GM12878 (cell line): ENCODE data around the gene NFATC3. TPM values are rescaled to one million over a fixed set of nuclear protein-coding genes. Genes with fewer than 3 reads are reported as not detected.

Experiments
- ATAC-seq: fragments of 200-7000 bp; cut with Tn5 transposase; 3 replicates; pipeline ENCODE4 v1.9.1; 2020; ENCODE audit warnings: mild to moderate bottlenecking, moderate library complexity
- BruUV-seq: library from RNA; stranded (reverse); fragments of 400-500 nt; replicated peaks from 2 replicates; lab custom pipeline; 2021; lab: Mats Ljungman, UMichigan
- CTCF ChIA-PET: fragments of 300-600 bp; sonication (Branson Sonifier 250); formaldehyde crosslinking; extraction: SDS; loops from one replicate; lab custom pipeline; 2021; ENCODE audit warnings: inconsistent platforms; lab: Yijun Ruan, JAX
- POLR2A ChIA-PET: fragments of 350-600 bp; formaldehyde crosslinking; extraction: SDS; loops from one replicate; lab custom pipeline; 2021; ENCODE audit warnings: inconsistent platforms; lab: Charles Lee
- RAD21 ChIA-PET: fragments of 300-600 bp; sonication (Branson Sonifier 250); formaldehyde crosslinking; loops from one replicate; lab custom pipeline; 2023; ENCODE audit warnings: antibody characterized with exemption; ENCODE audit not compliant: unreplicated experiment; lab: Charles Lee
- SMC1A ChIA-PET: fragments of 300-600 bp; sonication (Branson Sonifier 250); formaldehyde crosslinking; loops from one replicate; lab custom pipeline; 2023; ENCODE audit not compliant: unreplicated experiment, uncharacterized antibody; lab: Charles Lee
- DNase-seq: peaks from one replicate; pipeline ENCODE4 v3.0.0-alpha.2; 2011; ENCODE audit warnings: low read depth, low spot score
- FAIRE-seq: peaks from 3 replicates; lab custom pipeline; 2011; peaks lifted over from hg19 to GRCh38; lab: Jason Lieb, UNC
- H2AFZ ChIP-seq: 2 replicates; pipeline ENCODE4 v1.6.0; 2011; ENCODE audit warnings: low read depth, low read length, control low read depth; ENCODE audit not compliant: control insufficient read depth
- H3K27ac ChIP-seq: 2 replicates; pipeline ENCODE4 v1.5.1; 2011; ENCODE audit warnings: control low read depth; ENCODE audit not compliant: control insufficient read depth, insufficient read depth
- H3K27me3 ChIP-seq, 2 experiments: replicated peaks in 1 of 2; 2 replicates each; pipeline versions ENCODE4 v1.6.0 to v1.6.1; 2011; ENCODE audit warnings: low read length in 1 of 2; ENCODE audit not compliant: control insufficient read depth in 2 of 2, insufficient read depth in 2 of 2
- H3K36me3 ChIP-seq, 2 experiments: 2 replicates each; pipeline ENCODE4 v1.5.1; 2011; ENCODE audit warnings: low read length in 1 of 2; ENCODE audit not compliant: control insufficient read depth in 2 of 2, insufficient read depth in 2 of 2
- H3K4me1 ChIP-seq: 2 replicates; pipeline ENCODE4 v1.6.1; 2011; ENCODE audit warnings: mild to moderate bottlenecking, low read length, moderate library complexity, mixed read lengths; ENCODE audit not compliant: control insufficient read depth, insufficient read depth
- H3K4me2 ChIP-seq: 2 replicates; pipeline ENCODE4 v1.6.0; 2011; ENCODE audit warnings: control low read depth; ENCODE audit not compliant: control insufficient read depth, insufficient read depth
- H3K4me3 ChIP-seq: fragments of 200-600 bp; sonication (generic); 2 replicates; pipeline ENCODE4 v1.5.1; 2016
- H3K79me2 ChIP-seq: 2 replicates; pipeline ENCODE4 v1.6.0; 2011; ENCODE audit warnings: low read length; ENCODE audit not compliant: control insufficient read depth, insufficient read depth
- H3K9ac ChIP-seq: 2 replicates; pipeline ENCODE4 v1.8.0; 2011; ENCODE audit warnings: low read length, control low read depth, mixed read lengths; ENCODE audit not compliant: control insufficient read depth, insufficient read depth
- H3K9me3 ChIP-seq: replicated peaks from 3 replicates; pipeline ENCODE4 v1.5.1; 2011; ENCODE audit warnings: mild to moderate bottlenecking, low read length; ENCODE audit not compliant: control insufficient read depth, insufficient read depth
- H4K20me1 ChIP-seq: 2 replicates; pipeline ENCODE4 v1.6.0; 2011; ENCODE audit not compliant: control insufficient read depth, insufficient read depth
- JUND ChIP-seq: IDR thresholded peaks from 2 replicates; pipeline ENCODE4 v1.6.1; 2012; ENCODE audit warnings: low read depth, mild to moderate bottlenecking, low read length, improper control_type of control experiment, moderate library complexity
- RBBP5 ChIP-seq: fragments of 200-600 bp; sonication (generic); conservative IDR thresholded peaks from 2 replicates; pipeline ENCODE4 v1.6.1; 2016
- RUNX3 ChIP-seq: IDR thresholded peaks from 2 replicates; pipeline ENCODE4 v1.6.1; 2012; ENCODE audit warnings: low read length, inconsistent platforms
- WGBS: methylation state at CpG from one replicate; pipeline ENCODE4 v1.1.6; 2016; ENCODE audit warnings: low lambda C conversion rate; ENCODE audit not compliant: insufficient replicate concordance, insufficient coverage; ENCODE audit errors: missing lambda C conversion rate; 5-methylcytosine and 5-hydroxymethylcytosine counted together
- in situ Hi-C: fragments of 300-500 bp; cut with MboI; formaldehyde crosslinking; loops from 9 replicates; pipeline ENCODE4 v1.14.3; 2018; ENCODE audit warnings: mixed read lengths
- intact Hi-C: fragments of 100-400 bp; cut with micrococcal nuclease; formaldehyde crosslinking; loops from one replicate; pipeline ENCODE4 v1.14.2; 2022; ENCODE audit not compliant: unreplicated experiment
- polyA plus RNA-seq, 11 experiments: library from polyadenylated mRNA; depleted of rRNA in 4 of 11; unstranded in 6 of 11; stranded (reverse) in 5 of 11; fragments of >200 nt; fragmentation: Nextera tagmentation in 4 of 11; fragmentation: Illumina TruSeq in 1 of 11; extraction: Ambion mirVana in 4 of 11; extraction: Trizol in 1 of 11; gene quantifications; 1 replicate in 1 of 11; 2 replicates in 10 of 11; pipeline versions ENCODE4 v1.2.1 to v1.2.3, GENCODE V29; 2011 to 2016; ENCODE audit warnings: inconsistent platforms in 2 of 11, missing spikeins in 2 of 11, low read depth in 1 of 11
- total RNA-seq, 4 experiments: library from RNA; depleted of rRNA in 3 of 4; stranded (reverse); fragments of >200 nt in 3 of 4; fragmentation: Illumina TruSeq in 1 of 4; extraction: Trizol in 1 of 4; gene quantifications; 2 replicates each; pipeline versions ENCODE4 v1.2.1 to v1.2.3, GENCODE V29; 2013 to 2021

The NFATC3 gene
- total and polyA plus RNA-seq, 10 of the 15 experiments (the other 5 are each of a cell fraction or from before 2014, with no cell fraction given), result 4.2 to 37.6 (median 24.9) TPM

DNA sequence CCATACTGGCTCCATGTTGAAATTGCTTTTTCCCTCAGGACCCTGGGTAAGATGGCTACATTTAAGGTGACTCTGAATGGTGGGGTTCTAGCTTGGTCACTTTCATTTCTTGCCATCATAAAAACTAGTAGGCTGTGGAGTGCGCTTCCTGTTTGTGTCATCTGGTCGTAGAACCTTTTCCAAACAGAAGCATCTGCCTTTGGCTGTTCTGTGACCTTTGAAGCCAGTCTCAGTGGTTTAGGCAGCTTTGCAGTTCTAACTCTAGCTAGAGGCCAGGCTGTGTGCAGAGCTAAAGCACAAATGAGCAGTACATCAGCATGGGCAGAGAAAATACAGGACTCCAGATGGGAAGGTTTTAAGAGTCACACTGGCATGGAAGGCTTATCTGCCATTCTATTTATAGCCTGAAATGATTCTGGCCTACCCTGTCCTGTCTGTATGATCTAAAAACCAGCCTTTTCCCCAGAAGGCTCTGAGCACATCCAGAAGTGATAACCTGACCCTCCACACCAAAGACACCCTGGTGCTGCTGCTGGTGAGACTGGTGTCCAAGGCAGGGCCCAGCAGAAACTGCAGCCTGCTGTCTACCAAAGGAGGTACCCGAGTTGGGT, 142.1 kb downstream of the NFATC3 start:
- FAIRE-seq, result peak; percentile 80
- POLR2A ChIA-PET, result interaction anchor here (0.7 to 1.8 kb wide), 4 partner anchors 21 to 873 kb away, joined by 3 to 6 read pairs (median 4); no protein-coding TSS in a partner anchor
- SMC1A ChIA-PET, result interaction anchor here (0.7 to 2.8 kb wide), 11 partner anchors 10 to 186 kb away, joined by 3 to 18 read pairs (median 3); partner anchors contain the start of gene NFATC3
- H3K4me1 ChIP-seq, result peaks cover 12% of the 10 kb centered on the region
- H3K27ac ChIP-seq, result 0 out of 2 replicates have a peak overlapping the region, but pooled peaks have one; percentile 7
- TSS peak; percentile 33 for BruUV-seq
- H3K9ac ChIP-seq, result no peak overlapping the region
- intact Hi-C loops, result loop anchor here (5.0 kb wide), 1 partner anchor 345 kb away; the partner anchor contains the start of gene NRN1L
- ATAC-seq, result peak; percentile 60
- no peaks in the 10 kb centered on the region for H3K9me3 ChIP-seq
- CTCF ChIA-PET, result interaction anchor here (0.7 to 5.3 kb wide), 18 partner anchors 18 to 713 kb away, joined by 3 to 72 read pairs (median 4); partner anchors contain the start of gene PSKH1
- TF ChIP-seq RBBP5 (no peak), JUND (no peak), RUNX3 (peak; percentile 38; the same call in 1 of the 2 replicates)
- peaks cover 6 to 10% of the 10 kb centered on the region in 2 experiments for H3K36me3 ChIP-seq
- 12% methylated on average over 3 of the region's 3 CpGs for WGBS
- no peaks in the 10 kb centered on the region for H3K27me3 ChIP-seq
- peak; percentile 25 for DNase-seq
- no peaks in the 10 kb centered on the region for H4K20me1 ChIP-seq
- H3K4me3 ChIP-seq, result no peak overlapping the region
- H3K79me2 ChIP-seq, result no peaks in the 10 kb centered on the region
- 0 out of 2 replicates have a peak overlapping the region, but pooled peaks have one; percentile 5 for H3K4me2 ChIP-seq
- H2AFZ ChIP-seq, result no peak overlapping the region
- RAD21 ChIA-PET, result interaction anchor here (0.8 to 2.7 kb wide), 10 partner anchors 10 to 233 kb away, joined by 3 to 16 read pairs (median 4); no protein-coding TSS in a partner anchor
- in situ Hi-C loops, result loop anchor here (5.0 kb wide), 2 partner anchors 135 to 235 kb away; no protein-coding TSS in a partner anchor
